ENCODE measurements around the gene ADAM22. TPM values are rescaled to one million over a fixed set of nuclear protein-coding genes. Genes with fewer than 3 reads are reported as not detected.
"Not testable (repeated sequence)": the region's sequence is repeated elsewhere in the genome, so short reads cannot be mapped to it uniquely, and the experiment has no call there.

ADAM22 gene, protein sequence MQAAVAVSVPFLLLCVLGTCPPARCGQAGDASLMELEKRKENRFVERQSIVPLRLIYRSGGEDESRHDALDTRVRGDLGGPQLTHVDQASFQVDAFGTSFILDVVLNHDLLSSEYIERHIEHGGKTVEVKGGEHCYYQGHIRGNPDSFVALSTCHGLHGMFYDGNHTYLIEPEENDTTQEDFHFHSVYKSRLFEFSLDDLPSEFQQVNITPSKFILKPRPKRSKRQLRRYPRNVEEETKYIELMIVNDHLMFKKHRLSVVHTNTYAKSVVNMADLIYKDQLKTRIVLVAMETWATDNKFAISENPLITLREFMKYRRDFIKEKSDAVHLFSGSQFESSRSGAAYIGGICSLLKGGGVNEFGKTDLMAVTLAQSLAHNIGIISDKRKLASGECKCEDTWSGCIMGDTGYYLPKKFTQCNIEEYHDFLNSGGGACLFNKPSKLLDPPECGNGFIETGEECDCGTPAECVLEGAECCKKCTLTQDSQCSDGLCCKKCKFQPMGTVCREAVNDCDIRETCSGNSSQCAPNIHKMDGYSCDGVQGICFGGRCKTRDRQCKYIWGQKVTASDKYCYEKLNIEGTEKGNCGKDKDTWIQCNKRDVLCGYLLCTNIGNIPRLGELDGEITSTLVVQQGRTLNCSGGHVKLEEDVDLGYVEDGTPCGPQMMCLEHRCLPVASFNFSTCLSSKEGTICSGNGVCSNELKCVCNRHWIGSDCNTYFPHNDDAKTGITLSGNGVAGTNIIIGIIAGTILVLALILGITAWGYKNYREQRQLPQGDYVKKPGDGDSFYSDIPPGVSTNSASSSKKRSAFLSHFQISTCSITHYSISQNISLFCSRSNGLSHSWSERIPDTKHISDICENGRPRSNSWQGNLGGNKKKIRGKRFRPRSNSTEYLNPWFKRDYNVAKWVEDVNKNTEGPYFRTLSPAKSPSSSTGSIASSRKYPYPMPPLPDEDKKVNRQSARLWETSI
- total RNA-seq, result 0.24 TPM

DNA sequence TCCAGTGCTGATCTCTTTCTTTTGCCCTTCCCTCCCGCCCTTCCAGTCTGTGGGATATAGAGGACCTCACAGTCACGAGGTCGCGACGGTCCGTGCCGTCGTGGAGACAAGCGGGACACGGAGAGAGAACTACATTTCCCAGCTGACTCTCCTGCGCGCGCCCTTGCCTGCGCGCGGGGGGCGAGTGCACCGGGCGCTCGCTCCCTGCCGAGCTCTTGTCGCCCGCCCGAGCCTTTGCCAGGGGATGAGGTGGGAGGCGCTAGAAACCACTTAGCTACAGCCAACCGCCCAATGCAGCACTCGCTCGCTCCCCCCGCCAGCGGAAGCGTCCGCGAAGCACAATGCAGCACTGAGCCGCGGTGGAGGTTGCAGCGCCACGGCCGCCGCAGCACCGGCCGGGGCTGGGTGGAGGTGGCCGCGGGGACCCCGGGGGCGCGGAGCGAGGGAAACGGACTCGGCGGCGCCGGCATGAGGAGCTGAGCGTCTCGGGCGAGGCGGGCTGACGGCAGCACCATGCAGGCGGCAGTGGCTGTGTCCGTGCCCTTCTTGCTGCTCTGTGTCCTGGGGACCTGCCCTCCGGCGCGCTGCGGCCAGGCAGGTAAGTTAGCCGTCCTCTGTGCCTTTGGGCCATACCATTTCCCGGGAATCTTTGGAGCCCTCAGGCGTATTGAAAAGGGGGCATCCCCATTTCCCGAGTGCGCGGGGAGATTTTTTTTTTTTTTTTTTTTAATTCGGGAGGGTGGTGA, at the start of gene ADAM22:
TSS of gene ADAM22 (plus strand) at position 299 of the 746 bp plus-strand sequence. CDS start at position 514, 215 bp downstream.
- ATAC-seq, result peak; percentile 86

DNA sequence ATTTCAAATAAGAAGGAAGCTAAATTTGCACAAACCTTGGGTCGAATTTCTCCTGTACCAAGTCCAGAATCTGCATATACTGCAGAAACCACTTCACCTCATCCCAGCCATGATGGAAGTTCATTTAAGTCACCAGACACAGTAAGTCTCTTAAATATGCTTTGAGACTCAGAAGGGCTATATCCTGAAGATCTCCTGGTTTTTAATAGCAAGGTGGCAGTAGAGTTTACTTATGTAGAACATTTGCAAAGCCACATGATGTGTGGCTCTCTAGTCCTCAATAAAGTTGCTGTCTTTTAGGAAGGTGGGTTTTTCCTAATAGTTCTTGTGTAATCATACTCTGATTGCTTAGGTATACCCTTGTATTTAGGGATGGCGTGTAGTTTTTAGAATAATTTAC, 49.0 kb upstream of the ADAM22 start:
- ATAC-seq, result no peak

DNA sequence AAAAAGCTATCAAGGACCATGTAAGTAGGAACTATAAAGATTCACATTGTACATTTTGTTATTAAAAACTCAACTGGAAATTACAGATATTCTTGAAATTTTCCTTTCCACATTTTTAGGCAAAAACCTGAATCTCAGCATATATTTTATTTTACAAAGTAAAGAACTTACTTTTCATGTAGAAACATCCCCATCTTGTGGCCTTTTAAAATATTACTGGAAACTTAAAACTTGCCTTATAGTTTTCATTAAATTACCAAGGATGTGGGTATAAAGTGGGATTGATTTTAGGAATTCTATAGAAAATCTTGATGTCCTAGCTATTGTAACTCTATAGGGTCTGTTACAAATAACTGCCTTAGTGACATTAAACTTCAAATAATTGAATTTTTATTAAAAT, 47.2 kb upstream of the ADAM22 start:
- ATAC-seq, result no peak

DNA sequence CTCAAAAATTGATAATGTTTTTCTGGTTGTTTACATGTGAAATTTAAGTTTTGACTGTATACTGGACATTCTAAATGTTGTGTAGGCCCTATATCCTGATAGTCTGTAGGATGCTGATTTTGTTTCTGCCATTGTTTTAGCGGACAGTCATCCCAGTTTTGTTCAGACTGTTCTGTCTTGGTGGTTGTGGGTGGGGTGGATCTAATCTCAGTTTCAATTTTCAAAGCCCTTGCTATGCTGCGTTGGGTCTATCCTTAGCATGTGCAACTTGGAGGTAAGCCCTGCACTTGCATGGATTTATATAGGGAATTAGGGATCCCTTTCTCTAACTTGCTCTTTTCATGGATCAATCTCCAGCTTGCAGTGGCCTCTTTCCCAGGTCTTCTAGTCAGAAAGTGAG, 38.7 kb upstream of the ADAM22 start:
- no peak for ATAC-seq

GRCh38 chr7:87899255-87899654, 34.8 kb upstream of the ADAM22 start:
- ATAC-seq, result no peak

- ATAC-seq, result not testable (repeated sequence)
Observed at GRCh38 chr7:87907136-87907906, 26.7 kb upstream of the ADAM22 start.

DNA sequence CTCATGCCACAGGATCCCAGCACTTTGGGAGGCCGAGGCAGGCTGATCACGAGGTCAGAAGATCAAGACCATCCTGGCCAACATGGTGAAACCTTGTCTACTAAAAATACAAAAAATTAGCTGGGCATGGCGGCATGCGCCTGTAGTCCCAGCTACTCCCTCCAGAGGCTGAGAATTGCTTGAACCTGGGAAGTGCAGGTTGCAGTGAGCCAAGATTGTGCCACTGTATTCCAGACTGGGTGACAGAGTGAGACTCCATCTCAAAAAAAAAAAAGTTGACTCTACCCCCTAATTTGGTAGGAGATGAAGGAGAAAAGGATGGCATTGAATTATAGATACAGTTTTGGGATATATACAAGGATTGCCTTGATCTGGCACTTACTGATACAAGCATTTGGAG, 25.2 kb upstream of the ADAM22 start:
- ATAC-seq, result not testable (repeated sequence)

DNA sequence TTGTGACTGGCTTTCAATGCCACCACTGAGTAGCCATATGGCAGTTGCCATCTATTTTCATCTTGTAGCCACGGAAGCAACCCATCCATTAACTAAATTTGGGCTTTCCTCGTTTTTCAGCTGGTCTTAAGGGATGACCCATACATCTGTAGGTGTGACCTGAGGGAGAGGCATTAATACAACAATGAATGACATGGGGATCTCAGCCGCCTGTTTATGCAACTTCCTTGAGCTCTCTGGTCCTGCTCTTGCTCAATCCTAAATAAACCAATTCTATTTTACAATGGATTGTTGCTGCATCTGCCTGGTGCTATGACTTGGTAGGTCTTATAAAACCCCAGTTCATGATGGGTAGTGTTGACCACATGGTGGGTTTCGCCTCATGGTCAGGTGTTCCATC, 21.9 kb upstream of the ADAM22 start:
- no peak for ATAC-seq

DNA sequence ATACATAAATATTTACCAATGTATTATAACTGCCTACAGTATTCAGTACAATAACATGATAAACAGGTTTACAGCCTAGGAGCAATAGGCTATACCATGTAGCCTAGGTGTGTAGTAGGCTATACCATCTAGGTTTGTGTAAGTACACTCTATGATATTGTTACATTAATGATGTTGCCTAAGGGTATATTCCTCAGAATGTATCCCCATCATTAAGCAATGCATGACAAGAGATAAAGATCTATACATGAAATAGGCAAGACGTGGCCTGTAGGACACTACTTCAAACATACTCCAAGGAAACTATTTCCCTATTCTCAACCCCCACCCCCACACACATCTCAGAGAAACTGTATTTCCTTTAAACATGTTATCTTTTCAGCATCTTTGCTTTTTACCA, 15.3 kb upstream of the ADAM22 start:
- ATAC-seq, result no peak

DNA sequence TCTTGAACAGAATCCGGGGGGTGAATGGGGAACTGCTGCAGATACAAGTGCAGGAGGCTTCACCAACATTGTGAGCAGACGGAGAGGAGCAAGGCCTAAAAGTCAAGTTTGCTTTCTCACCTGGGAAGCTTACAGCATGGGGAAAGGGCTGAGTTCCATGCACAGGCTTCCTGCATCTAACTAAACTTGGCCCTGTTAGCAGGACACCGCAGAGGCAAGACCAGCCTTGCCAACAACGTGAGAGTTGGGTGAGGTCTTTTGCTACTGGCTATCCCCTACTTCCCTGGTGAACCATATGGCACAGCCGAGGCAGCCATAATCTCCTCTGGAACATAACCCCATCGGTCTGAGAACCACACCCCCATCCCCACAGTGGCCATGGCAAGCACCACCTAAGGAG, 14.2 kb upstream of the ADAM22 start:
- ATAC-seq, result no peak

- no peak for ATAC-seq
Observed at GRCh38 chr7:87920578-87920977, 13.5 kb upstream of the ADAM22 start.

DNA sequence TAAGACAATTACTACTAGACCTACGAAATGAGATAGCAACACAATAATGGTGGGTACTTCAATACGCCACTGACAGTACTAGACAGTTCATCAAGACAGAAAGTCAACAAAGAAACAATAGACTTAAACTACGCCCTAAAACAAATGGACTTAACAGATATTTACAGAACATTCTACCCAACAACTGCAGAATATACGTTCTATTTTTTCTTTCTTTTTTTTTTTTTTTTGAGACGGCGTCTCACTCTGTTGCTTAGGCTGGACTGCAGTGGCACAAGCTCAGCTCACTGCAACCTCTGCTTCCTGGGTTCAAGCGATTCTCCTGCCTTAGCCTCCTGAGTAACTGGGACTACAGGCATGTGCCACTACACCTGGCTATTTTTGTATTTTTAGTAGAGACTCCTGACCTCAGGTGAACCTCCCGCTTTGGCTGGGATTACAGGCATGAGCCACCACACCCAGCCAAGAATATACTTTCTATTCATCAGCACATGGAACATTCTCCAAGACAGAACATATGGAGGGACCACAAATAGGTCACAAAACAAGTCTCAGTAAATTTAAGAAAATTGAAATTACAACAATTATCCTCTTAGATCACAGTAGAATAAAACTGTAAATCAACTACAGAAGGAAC, 11.2 kb upstream of the ADAM22 start:
- ATAC-seq, result not testable (repeated sequence)

GRCh38 chr7:87926581-87927461, 7.2 kb upstream of the ADAM22 start:
- no peak for ATAC-seq

DNA sequence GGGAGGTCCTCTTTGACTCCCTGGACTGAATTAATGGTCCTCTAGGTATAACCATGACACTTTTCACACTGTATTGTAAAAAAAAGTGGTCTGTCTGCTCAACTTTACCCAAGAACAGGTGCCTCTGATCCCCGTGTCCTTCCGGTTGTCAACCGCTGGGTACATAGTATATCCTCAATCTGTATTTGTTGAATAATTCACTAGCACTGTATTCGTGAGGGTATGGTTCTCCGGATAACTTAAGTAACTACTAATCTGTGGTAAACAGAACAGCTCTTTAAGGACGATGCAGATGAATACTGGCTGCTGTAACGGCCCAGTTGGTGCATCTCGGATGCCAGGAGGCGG, 472 bp upstream of the ADAM22 start:
- no peak for ATAC-seq

DNA sequence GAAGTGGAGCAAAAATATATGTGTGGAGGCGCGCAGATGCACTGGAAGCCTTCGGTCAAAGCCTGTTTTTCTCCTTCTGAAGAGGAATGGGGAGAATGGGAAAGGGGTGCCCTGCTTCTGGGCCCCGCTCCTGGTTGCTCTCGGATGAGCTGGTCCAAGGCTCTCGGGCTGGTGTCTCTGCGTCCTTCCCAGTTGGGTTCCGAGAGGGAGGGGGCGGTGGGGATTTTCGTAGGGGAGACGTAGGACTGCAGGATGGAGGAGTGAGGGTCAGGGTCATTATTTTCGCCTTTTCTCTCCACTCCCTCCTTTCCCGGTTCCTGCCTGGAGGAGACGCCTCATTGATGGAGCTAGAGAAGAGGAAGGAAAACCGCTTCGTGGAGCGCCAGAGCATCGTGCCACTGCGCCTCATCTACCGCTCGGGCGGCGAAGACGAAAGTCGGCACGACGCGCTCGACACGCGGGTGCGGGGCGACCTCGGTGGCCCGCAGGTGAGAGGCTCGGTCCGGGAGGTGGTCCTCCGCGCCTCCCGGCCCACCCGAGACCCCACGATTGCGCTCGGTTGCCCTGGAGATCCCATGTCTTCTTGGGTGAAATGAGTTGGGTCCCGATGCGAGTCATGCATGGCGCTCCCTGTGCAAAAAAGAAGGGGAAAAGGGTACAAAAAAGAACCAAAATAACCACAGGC, 790 bp downstream of the ADAM22 start:
- ATAC-seq, result peak; percentile 15

DNA sequence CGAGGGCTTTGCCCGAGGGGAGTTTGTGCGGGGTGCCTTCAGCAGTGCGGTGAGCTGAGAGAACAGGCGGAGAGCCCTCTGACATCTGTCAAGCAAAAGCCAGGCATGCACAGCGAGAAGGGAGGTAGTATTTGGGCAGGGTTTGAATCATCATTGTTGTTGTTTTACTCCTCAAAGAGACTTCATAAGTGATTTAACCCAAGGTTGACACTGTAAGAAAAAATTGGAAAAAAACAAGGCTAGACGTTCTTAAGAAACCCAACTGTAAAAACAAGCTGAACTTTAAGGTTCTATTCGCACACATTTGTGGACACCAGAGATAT, 1.3 kb downstream of the ADAM22 start:
- ATAC-seq, result no peak

DNA sequence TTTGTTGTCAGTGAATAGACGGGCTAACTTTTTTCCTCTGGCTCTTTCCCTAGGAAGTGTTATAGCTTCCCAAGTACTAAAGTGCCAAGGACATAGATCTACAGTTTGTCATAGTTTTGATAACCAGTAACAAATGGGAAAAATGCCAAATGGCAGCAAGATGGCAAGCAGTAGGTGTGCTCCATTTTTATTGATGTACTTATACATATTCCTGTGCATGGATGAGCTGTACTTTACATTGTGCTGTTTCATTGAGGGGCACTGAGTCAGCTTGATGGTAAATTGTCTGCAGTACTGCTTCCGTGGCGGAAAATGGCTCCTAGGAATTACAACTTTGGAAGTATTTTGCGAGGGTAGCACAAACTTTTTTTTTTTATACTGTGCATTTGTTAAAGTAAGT, 7.1 kb downstream of the ADAM22 start:
- no peak for ATAC-seq

DNA sequence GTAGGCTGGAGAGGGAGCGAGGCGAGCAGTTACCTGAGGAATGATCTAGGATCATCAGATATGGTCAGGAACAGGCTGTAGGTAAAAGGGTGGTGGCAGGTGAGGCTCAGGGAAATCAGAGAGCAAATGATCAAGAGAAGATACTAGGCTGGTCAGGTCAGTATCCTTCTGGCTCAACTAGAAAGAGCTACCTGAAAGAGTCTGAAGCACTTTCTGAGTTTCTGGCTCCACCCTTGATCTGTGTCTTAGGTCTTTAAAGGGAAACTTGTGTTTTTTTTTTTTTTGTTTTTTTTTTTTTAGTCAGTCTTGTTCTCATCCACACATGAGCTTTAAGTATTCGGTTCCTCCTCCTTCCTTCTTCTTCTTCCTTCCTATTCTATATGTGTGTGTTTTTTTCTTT, 10.5 kb downstream of the ADAM22 start:
- no peak for ATAC-seq

GRCh38 chr7:87945926-87946325, 11.9 kb downstream of the ADAM22 start:
- not testable (repeated sequence) for ATAC-seq

DNA sequence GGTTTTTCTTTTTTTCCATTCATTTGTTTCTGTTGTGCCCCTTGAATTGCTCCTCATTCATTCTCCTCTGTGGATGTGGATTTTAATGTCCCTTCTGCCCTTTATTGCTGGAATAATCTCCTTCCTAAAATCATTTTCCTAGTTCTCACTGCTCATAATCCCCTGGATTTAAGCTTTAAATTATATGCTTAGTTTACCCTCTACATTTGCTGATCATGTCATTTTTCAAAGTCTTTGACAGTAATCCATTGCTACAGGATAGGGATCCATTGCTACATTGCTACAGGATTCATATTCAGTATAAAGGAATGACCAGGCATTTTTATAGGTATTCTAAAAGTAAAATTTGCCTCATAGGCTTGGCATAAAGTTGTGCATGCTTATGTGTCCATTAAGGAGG, 14.3 kb downstream of the ADAM22 start:
- no peak for ATAC-seq
